WTC11 (cell line): ENCODE data around the gene LIPT1.

Experiments used
- CBFB ChIP-seq: sonication (generic); formaldehyde crosslinking; IDR thresholded peaks from 2 replicates; pipeline ENCODE4 v1.8.1; 2022; ENCODE audit warnings: mild to moderate bottlenecking, low read depth, missing genetic modification reagents
- CTCF ChIP-seq: fragments of 200-600 bp; IDR thresholded peaks from 2 replicates; pipeline ENCODE4 v1.8.0; 2022; ENCODE audit warnings: antibody characterized with exemption
- E2F1 ChIP-seq: sonication (generic); formaldehyde crosslinking; IDR thresholded peaks from 2 replicates; pipeline ENCODE4 v1.8.0; 2022; ENCODE audit warnings: mild to moderate bottlenecking, missing genetic modification reagents
- ERG ChIP-seq: fragments of 250-450 bp; sonication (Bioruptor Pico); IDR thresholded peaks from 2 replicates; pipeline ENCODE4 v1.8.0; 2021; ENCODE audit warnings: mild to moderate bottlenecking
- GABPB1 ChIP-seq: sonication (generic); formaldehyde crosslinking; IDR thresholded peaks from 2 replicates; pipeline ENCODE4 v1.8.1; 2023; ENCODE audit warnings: mild to moderate bottlenecking, missing genetic modification reagents
- HMGXB4 ChIP-seq: sonication (generic); formaldehyde crosslinking; IDR thresholded peaks from 2 replicates; pipeline ENCODE4 v1.8.1; 2023; ENCODE audit warnings: mild to moderate bottlenecking, moderate library complexity, missing genetic modification reagents
- MAX ChIP-seq: sonication (generic); formaldehyde crosslinking; IDR thresholded peaks from 2 replicates; pipeline ENCODE4 v1.8.0; 2022; ENCODE audit warnings: mild to moderate bottlenecking, missing genetic modification reagents
- PRRX2 ChIP-seq: fragments of 250-450 bp; sonication (Bioruptor Pico); IDR thresholded peaks from 2 replicates; pipeline ENCODE4 v1.8.0; 2021; ENCODE audit warnings: mild to moderate bottlenecking
- ZNF121 ChIP-seq: sonication (generic); formaldehyde crosslinking; IDR thresholded peaks from 2 replicates; pipeline ENCODE4 v1.8.0; 2023; ENCODE audit warnings: missing genetic modification reagents
- ZSCAN18 ChIP-seq: fragments of 250-450 bp; sonication (Bioruptor Pico); IDR thresholded peaks from 2 replicates; pipeline ENCODE4 v2.1.2; 2022; ENCODE audit warnings: mild to moderate bottlenecking, moderate library complexity

GRCh38 chr2:99159594-99159993 is 4.8 kb downstream of the LIPT1 start:
- no peak for TF ChIP-seq HMGXB4
- TF ChIP-seq CTCF: no peak
- no peak for TF ChIP-seq ERG (CRISPR knock-in tag)
- no peak for TF ChIP-seq MAX (CRISPR knock-in tag)
- TF ChIP-seq CBFB: no peak
- no peak for TF ChIP-seq E2F1
- no peak for TF ChIP-seq ZNF121 (CRISPR knock-in tag)
- no peak for TF ChIP-seq GABPB1
- TF ChIP-seq PRRX2: no peak
- no peak for TF ChIP-seq ZSCAN18 (CRISPR knock-in tag)
